ENCODE measurements around the gene TBC1D8. TPM values are rescaled to one million over a fixed set of nuclear protein-coding genes. Genes with fewer than 3 reads are reported as not detected.

TBC1D8 gene
- total and polyA plus RNA-seq, 2 of the 8 experiments (the other 6 are each of a cell fraction or from before 2014, with no cell fraction given), result 20.8 to 21.8 TPM

GRCh38 chr2:100983201-100983600 lies 168.0 kb downstream of the TBC1D8 start:
- Histone ChIP-seq H2AFZ (ENCODE audit: low read length) (no peak overlapping the region), H3K4me3 (ENCODE audit: extremely low read depth in 1 of 4, insufficient read depth in 2 of 4, low read depth in 3 of 4, low read length in 4 of 4) (no peak overlapping the region), H3K14ac (ENCODE audit: insufficient read length) (no peak overlapping the region), H2BK120ac (replicated peaks; ENCODE audit: low read depth, low read length) (no peak overlapping the region), H3K79me2 (ENCODE audit: control insufficient read depth in 1 of 2, insufficient read depth in 2 of 2, low read length in 2 of 2) (no peaks in the 10 kb centered on the region), H3K23ac (ENCODE audit: insufficient read length) (no peak overlapping the region), H4K91ac (replicated peaks; ENCODE audit: insufficient read length, low read length) (no peak overlapping the region), H2BK15ac (ENCODE audit: low read length) (no peak overlapping the region), H3K27me3 (replicated peaks in 1 of 4; ENCODE audit: control insufficient read depth in 3 of 4, extremely low read depth in 1 of 4, insufficient read depth in 3 of 4, low read length in 3 of 4) (no peaks in the 10 kb centered on the region), H2AK5ac (ENCODE audit: low read depth, low read length) (no peak overlapping the region), H3K56ac (replicated peaks; ENCODE audit: insufficient read length, low read depth, low read length) (no peak overlapping the region), H3K4ac (replicated peaks; ENCODE audit: insufficient read length, low read depth, low read length) (no peak overlapping the region), H3K18ac (ENCODE audit: extremely low read depth, low read length) (no peak overlapping the region), H3K9me3 (ENCODE audit: insufficient read depth in 2 of 2, low read depth in 1 of 2, low read length in 1 of 2) (no peaks in the 10 kb centered on the region), H3K36me3 (ENCODE audit: control insufficient read depth in 2 of 4, insufficient read depth in 4 of 4, low read length in 3 of 4) (no peaks in the 10 kb centered on the region), H4K20me1 (replicated peaks in 1 of 2; ENCODE audit: control insufficient read depth in 1 of 2, insufficient read depth in 2 of 2, low read length in 2 of 2) (no peaks in the 10 kb centered on the region), H4K5ac (ENCODE audit: insufficient read length, low read depth, low read length) (no peak overlapping the region), H4K8ac (ENCODE audit: extremely low read depth, insufficient read depth, low read length) (no peak overlapping the region; the same call in 1 of the 2 replicates), H3K4me2 (ENCODE audit: insufficient read depth in 1 of 2, low read depth in 2 of 2, low read length in 2 of 2) (no peak overlapping the region), H3K27ac (ENCODE audit: low read depth, low read length) (no peak overlapping the region), H3K4me1 (replicated peaks in 1 of 4; ENCODE audit: control insufficient read depth in 3 of 4, insufficient read depth in 4 of 4, low read length in 3 of 4) (peaks cover 0 to 5% (median under 1%) of the 10 kb centered on the region in 4 experiments; a peak in 3 of 7 replicates), H2BK5ac (ENCODE audit: low read depth, low read length) (no peak overlapping the region), H3K9ac (replicated peaks in 1 of 4; ENCODE audit: extremely low read depth in 1 of 4, low read depth in 3 of 4, low read length in 3 of 4) (no peak overlapping the region), H2BK12ac (ENCODE audit: low read depth, low read length) (no peak overlapping the region), H3K23me2 (ENCODE audit: low read depth, low read length) (no peaks in the 10 kb centered on the region; the same call in 1 of the 2 replicates), H2BK20ac (ENCODE audit: low read length) (no peak overlapping the region), H3K79me1 (ENCODE audit: low read depth, low read length) (no peaks in the 10 kb centered on the region)
- POLR2A ChIA-PET (ENCODE audit: partially characterized antibody), result interaction anchor here (0.7 to 1.9 kb wide), 2 partner anchors 19 to 20 kb away, joined by 3 to 5 read pairs; partner anchors contain the start of gene RPL31
- TF ChIP-seq MAFK (IDR thresholded peaks at IDR 0.05; ENCODE audit: low read depth, low read length) (no peak), KDM1A (IDR thresholded peaks at IDR 0.05; ENCODE audit: borderline replicate concordance, low read length) (no peak), RXRA (IDR thresholded peaks at IDR 0.05; ENCODE audit: insufficient read depth, low read depth, low read length) (no peak), TBP (IDR thresholded peaks at IDR 0.05; ENCODE audit: low read depth, low read length) (no peak), BRCA1 (IDR thresholded peaks at IDR 0.05; ENCODE audit: low read depth, low read length) (no peak), SP1 (IDR thresholded peaks at IDR 0.05; ENCODE audit: low read depth, low read length) (no peak), CHD2 (IDR thresholded peaks at IDR 0.05; ENCODE audit: low read length) (no peak), NANOG (IDR thresholded peaks at IDR 0.05; ENCODE audit: insufficient read depth, low read depth, low read length, poor library complexity, severe bottlenecking) (no peak), EGR1 (IDR thresholded peaks at IDR 0.05; ENCODE audit: borderline replicate concordance, low read depth, low read length) (no peak), SIX5 (IDR thresholded peaks at IDR 0.05; ENCODE audit: low read depth, low read length) (no peak), SAP30 (IDR thresholded peaks at IDR 0.05; ENCODE audit: insufficient read depth, insufficient replicate concordance, low read length) (no peak)
- 89% methylated on average over 11 of the region's 12 CpGs; no CpG with 5 or more reads in 1 of the 2 experiments for WGBS, 2 experiments (ENCODE audit: extremely low coverage in 1 of 2, insufficient coverage in 1 of 2, insufficient read length in 1 of 2, insufficient replicate concordance in 2 of 2, low coverage in 1 of 2, low lambda C conversion rate in 2 of 2, missing lambda C conversion rate in 1 of 2)
- FAIRE-seq, result no peak
- CTCF ChIA-PET (ENCODE audit: partially characterized antibody), result interaction anchor here (0.8 to 2.6 kb wide), 14 partner anchors 24 to 388 kb away, joined by 3 to 13 read pairs (median 4); no protein-coding TSS in a partner anchor
- no peak for DNase-seq (ENCODE audit: low read depth in 1 of 2, low spot score in 2 of 2)
